Esophagus squamous epithelium (tissue), 5 donors: ENCODE results near the gene DYNC1LI2. TPM values are rescaled to one million over a fixed set of nuclear protein-coding genes. Genes with fewer than 3 reads are reported as not detected.

Experiments used
- DNase-seq: peaks from one replicate; lab custom pipeline; 2025; lab: John Stamatoyannopoulos, UW
- H3K27ac ChIP-seq, 4 donors: fragments of 200-600 bp; sonication (generic); one replicate each; pipeline ENCODE4 v1.5.1; 2016 to 2019; ENCODE audit warnings: mild to moderate bottlenecking in 1 of 4
- H3K27me3 ChIP-seq, 4 donors: fragments of 200-600 bp; sonication (generic); 1 replicate in 3 of 4; 2 replicates in 1 of 4; pipeline versions ENCODE4 v1.5.1 to v1.6.0; 2017 to 2021; ENCODE audit warnings: antibody characterized with exemption in 1 of 4
- H3K36me3 ChIP-seq, 3 donors: fragments of 200-600 bp; sonication (generic); one replicate each; pipeline ENCODE4 v1.5.1; 2016 to 2019
- H3K4me1 ChIP-seq, 3 donors: fragments of 200-600 bp; sonication (generic); one replicate each; pipeline ENCODE4 v1.5.1; 2017 to 2019
- H3K4me3 ChIP-seq, 4 donors: fragments of 200-600 bp; sonication (generic); 1 replicate in 3 of 4; 2 replicates in 1 of 4; pipeline ENCODE4 v1.5.1; 2016 to 2019; ENCODE audit warnings: mild to moderate bottlenecking in 2 of 4, moderate library complexity in 1 of 4
- H3K9me3 ChIP-seq, 3 donors: fragments of 200-600 bp; sonication (generic); one replicate each; pipeline ENCODE4 v1.5.1; 2016 to 2019
- POLR2A ChIP-seq, 4 donors: fragments of 450-650 bp; IDR thresholded peaks; one replicate each; pipeline ENCODE4 v1.6.1; 2017; ENCODE audit warnings: antibody characterized with exemption in 4 of 4, mild to moderate bottlenecking in 4 of 4, moderate library complexity in 3 of 4
- WGBS, 2 donors: methylation state at CpG; one replicate each; pipeline ENCODE4 v1.1.5; 2018; 5-methylcytosine and 5-hydroxymethylcytosine counted together
- intact Hi-C: fragments of 100-400 bp; cut with DNase I; formaldehyde crosslinking; loops from one replicate; pipeline ENCODE4 v1.15.0; 2022
- total RNA-seq, 4 donors: library from RNA; depleted of rRNA; stranded (reverse); fragments of >200 nt; gene quantifications; one replicate each; pipeline ENCODE4 v1.1.0, GENCODE V29; 2016
- TF ChIP-seq, protein P1 (sequence below), 6 experiments: fragments of 450-650 bp in 4 of 6; fragments of 200-600 bp in 2 of 6; sonication (generic) in 2 of 6; IDR thresholded peaks; one replicate each; pipeline ENCODE4 v1.5.1; 2016 to 2019; ENCODE audit warnings: antibody characterized with exemption in 6 of 6, mild to moderate bottlenecking in 4 of 6, moderate library complexity in 4 of 6
- donor health status: DM: yes; HTN: yes; CAD: no.

DYNC1LI2 gene
- total RNA-seq, 4 donors from 2014 or later: 66.4 to 140 (median 86.2) TPM

DNA sequence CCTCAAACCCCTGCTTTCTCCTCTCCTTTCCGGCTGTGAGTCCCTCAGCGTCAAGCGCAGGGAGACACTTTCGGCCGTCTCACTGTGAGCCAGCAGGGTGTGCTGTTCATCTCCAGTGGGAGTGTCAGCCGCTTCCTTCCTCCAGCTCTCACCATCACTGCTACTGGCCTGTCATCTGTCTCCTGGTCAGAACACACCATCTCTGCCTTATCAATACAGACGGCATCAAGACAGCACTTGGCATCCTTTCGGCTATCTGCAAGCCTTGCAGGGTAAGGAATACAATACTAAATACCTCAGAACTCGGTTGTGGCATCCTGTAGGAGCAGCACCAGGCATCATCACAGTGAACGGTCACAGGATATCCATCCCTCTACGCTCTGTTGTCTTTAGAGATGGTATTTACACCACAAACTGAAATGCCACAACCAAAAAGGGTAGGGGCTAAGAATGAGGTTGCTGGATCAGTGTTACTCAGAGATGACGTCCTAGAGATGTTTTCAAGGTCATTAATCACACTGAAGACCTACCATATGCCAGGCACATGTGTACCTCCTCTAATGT, 34.2 kb downstream of the DYNC1LI2 start:
- Histone ChIP-seq H3K4me3 (no peak overlapping the region), H3K4me1 (peaks cover 0 to 15% (median 0%) of the 10 kb centered on the region in 3 donors), H3K9me3 (no peaks in the 10 kb centered on the region), H3K27ac (no peak overlapping the region), H3K36me3 (peaks cover 0 to 40% (median 4%) of the 10 kb centered on the region in 3 donors), H3K27me3 (no peaks in the 10 kb centered on the region)
- TF ChIP-seq, protein P1, sequence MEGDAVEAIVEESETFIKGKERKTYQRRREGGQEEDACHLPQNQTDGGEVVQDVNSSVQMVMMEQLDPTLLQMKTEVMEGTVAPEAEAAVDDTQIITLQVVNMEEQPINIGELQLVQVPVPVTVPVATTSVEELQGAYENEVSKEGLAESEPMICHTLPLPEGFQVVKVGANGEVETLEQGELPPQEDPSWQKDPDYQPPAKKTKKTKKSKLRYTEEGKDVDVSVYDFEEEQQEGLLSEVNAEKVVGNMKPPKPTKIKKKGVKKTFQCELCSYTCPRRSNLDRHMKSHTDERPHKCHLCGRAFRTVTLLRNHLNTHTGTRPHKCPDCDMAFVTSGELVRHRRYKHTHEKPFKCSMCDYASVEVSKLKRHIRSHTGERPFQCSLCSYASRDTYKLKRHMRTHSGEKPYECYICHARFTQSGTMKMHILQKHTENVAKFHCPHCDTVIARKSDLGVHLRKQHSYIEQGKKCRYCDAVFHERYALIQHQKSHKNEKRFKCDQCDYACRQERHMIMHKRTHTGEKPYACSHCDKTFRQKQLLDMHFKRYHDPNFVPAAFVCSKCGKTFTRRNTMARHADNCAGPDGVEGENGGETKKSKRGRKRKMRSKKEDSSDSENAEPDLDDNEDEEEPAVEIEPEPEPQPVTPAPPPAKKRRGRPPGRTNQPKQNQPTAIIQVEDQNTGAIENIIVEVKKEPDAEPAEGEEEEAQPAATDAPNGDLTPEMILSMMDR (IDR thresholded peaks at IDR 0.05): peak in 4 of 6 experiments; percentile 18 to 47 (median 28)
- no peak for TF ChIP-seq POLR2A (IDR thresholded peaks at IDR 0.05)
- no peak for DNase-seq
- WGBS, 2 donors: 73 to 74% methylated on average over 10 to 12 of the region's 12 CpGs
- intact Hi-C loops: no loop called here

DNA sequence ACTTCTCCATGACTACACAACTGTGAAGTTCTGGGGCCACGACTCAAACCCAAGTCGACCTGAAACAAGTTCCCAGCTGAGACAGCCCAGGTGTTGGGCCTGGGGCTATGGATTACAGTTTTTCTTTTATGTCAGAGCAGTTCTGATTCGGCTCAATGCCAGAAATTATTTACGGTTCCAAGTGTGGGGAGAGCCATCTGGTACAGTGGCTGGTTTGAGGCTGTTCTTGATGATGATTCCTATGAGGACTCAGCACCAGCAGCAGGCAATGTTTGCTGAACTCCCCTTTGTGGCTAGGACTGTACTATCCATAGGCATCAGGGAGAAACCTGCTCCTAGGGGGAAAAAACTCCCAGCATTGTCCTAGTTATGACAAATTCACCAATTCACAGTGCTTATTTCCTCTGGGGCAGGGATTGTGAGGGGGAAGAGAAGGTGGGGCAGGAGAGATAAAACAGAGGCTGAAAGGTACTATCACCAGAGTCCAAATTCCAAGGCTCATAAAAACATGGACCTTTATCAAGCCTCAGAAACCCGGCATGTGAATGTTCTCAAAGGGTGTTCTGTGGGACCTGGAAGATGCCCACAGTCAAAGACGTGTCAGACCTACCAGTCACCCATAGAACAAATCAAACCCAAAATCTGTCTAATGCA, 36.6 kb downstream of the DYNC1LI2 start:
- H3K36me3 ChIP-seq: peaks cover 0 to 28% (median 4%) of the 10 kb centered on the region in 3 donors
- no peaks in the 10 kb centered on the region for H3K9me3 ChIP-seq
- H3K27ac ChIP-seq: no peak overlapping the region
- H3K4me3 ChIP-seq: no peak overlapping the region
- H3K27me3 ChIP-seq: no peaks in the 10 kb centered on the region
- intact Hi-C loops: no loop called here
- 27 to 35% methylated on average over 6 of the region's 6 CpGs for WGBS, 2 donors
- DNase-seq: no peak
- peaks cover 0 to 10% (median 0%) of the 10 kb centered on the region in 3 donors for H3K4me1 ChIP-seq
- TF ChIP-seq, protein P1 (IDR thresholded peaks at IDR 0.05): no peak
- no peak for TF ChIP-seq POLR2A (IDR thresholded peaks at IDR 0.05)

DNA sequence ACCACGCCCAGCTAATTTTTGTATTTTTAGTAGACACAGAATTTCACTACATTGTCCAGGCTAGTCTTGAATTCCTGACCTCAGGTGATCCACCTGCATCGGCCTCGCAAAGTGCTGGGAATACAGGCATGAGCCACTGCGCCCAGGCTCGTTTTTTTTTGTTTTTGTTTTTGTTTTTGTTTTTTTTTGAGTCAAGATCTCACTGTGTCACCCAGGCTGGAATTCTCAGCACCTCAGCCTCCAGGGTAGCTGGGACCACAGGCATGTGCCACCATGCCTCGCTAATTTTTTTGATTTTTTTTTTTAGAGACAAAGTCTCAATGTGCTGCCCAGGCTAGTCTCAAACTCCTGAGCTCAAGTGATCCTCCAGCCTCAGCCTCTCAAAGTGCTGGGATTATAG, 37.3 kb downstream of the DYNC1LI2 start:
- no peaks in the 10 kb centered on the region for H3K9me3 ChIP-seq
- no peak for DNase-seq
- TF ChIP-seq, protein P1 (IDR thresholded peaks at IDR 0.05): no peak
- no peak for TF ChIP-seq POLR2A (IDR thresholded peaks at IDR 0.05)
- H3K4me3 ChIP-seq: no peak overlapping the region
- no peaks in the 10 kb centered on the region for H3K27me3 ChIP-seq
- peaks cover 0 to 10% (median 0%) of the 10 kb centered on the region in 3 donors for H3K4me1 ChIP-seq
- H3K36me3 ChIP-seq: peaks cover 0 to 21% (median 4%) of the 10 kb centered on the region in 3 donors
- no peak overlapping the region for H3K27ac ChIP-seq
- WGBS, 2 donors: 50 to 70% methylated on average over 6 of the region's 6 CpGs
- intact Hi-C loops: no loop called here

DNA sequence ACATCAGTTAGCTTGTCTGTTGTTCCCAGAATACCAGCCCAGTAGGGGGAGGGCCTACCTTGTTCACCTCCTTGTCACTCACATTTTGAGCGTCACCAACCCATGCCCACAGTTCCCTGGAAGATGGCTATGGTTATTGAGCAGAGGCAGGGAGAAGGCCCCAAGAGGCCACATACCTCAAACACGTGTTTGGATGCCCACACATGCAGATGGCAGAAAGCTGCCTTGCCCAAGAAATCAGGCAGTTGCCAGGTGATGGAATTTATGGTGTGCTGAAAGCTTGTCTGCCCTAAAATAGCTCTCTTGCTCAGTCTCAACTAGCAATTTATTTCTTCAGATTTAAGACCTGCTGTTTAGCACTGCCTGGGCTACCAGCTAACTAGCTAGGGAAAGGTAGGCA, 38.3 kb downstream of the DYNC1LI2 start:
- peaks cover 0 to 10% (median 0%) of the 10 kb centered on the region in 3 donors for H3K4me1 ChIP-seq
- H3K27me3 ChIP-seq: no peaks in the 10 kb centered on the region
- intact Hi-C loops: no loop called here
- TF ChIP-seq, protein P1 (IDR thresholded peaks at IDR 0.05): no peak
- DNase-seq: no peak
- 13 to 40% methylated on average over 1 of the region's 2 CpGs for WGBS, 2 donors
- H3K9me3 ChIP-seq: no peaks in the 10 kb centered on the region
- H3K4me3 ChIP-seq: no peak overlapping the region
- peaks cover 0 to 11% (median 0%) of the 10 kb centered on the region in 3 donors for H3K36me3 ChIP-seq
- no peak overlapping the region for H3K27ac ChIP-seq

DNA sequence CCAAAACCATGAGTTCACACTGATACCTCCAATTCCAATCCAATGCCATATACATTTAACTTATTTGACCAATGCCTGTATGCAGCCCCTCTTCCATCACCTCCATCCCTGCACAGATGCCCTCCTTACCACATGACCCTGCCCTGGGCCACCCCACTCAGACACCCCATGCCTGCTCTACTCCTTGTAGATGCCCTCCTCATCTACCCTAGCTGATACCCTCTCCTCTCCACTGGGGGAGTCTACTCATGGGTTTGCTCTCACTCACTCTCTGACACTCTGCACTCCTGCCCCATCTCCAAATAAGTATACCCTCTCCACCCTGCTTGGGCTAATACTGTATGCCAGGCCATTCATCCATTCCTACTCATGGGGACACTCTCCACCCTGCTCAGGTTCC, 38.9 kb downstream of the DYNC1LI2 start:
- Histone ChIP-seq H3K4me1 (peaks cover 0 to 10% (median 0%) of the 10 kb centered on the region in 3 donors), H3K27me3 (no peaks in the 10 kb centered on the region), H3K27ac (no peak overlapping the region), H3K9me3 (no peaks in the 10 kb centered on the region), H3K4me3 (no peak overlapping the region), H3K36me3 (peaks cover 0 to 5% (median 0%) of the 10 kb centered on the region in 3 donors)
- DNase-seq: no peak
- no peak for TF ChIP-seq POLR2A (IDR thresholded peaks at IDR 0.05)
- TF ChIP-seq, protein P1 (IDR thresholded peaks at IDR 0.05): no peak
- intact Hi-C loops: no loop called here
